NK-92 (cell line): ENCODE data around the gene GLP1R.

Experiments
- DNase-seq: peaks from one replicate; lab custom pipeline; 2025; ENCODE audit not compliant: unreplicated experiment; lab: John Stamatoyannopoulos, UW

The GLP1R gene

DNA sequence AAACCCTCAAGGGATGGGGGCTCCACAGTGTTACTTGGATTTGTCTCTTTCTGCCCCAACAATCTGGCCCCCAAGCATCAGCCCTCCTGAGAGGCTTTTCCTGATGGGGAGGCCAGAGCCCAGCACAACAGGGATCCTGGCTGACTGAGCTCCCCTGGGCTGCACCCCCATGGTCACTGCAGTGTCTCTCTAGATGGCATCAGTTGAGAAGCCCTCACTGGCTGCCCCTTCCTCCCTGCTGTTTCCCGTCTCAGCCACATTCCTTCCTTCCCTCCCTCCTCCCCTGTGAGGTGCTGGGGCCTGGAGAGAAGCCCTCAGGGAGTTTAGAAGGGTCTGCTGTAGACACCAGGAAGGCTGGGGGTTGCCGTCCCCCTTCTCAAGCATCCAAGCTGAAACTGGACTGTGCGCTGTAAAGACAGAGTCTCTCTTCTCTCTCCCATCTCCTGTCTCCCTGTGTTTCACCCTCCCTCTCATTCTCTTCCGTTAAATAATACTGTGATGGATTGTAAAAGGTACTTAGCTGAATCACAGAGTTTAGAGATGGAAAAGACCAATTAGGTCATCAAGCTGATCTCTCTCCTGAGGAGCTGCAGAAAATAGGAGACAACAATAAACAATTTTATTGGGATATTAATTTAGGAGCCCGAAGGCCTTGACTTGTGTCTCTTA is 36.7 kb downstream of the GLP1R start:
- DNase-seq = no peak

DNA sequence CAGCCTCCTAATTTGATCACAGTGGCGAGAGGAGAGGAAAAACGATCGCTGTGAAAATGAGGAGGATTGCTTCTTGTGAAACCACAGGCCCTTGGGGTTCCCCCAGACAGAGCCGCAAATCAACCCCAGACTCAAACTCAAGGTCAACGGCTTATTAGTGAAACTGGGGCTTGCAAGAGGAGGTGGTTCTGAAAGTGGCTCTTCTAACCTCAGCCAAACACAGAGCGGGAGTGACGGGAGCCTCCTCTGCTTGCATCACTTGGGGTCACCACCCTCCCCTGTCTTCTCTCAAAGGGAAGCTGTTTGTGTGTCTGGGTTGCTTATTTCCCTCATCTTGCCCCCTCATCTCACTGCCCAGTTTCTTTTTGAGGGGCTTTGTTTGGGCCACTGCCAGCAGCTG is 37.7 kb downstream of the GLP1R start:
- no peak for DNase-seq

DNA sequence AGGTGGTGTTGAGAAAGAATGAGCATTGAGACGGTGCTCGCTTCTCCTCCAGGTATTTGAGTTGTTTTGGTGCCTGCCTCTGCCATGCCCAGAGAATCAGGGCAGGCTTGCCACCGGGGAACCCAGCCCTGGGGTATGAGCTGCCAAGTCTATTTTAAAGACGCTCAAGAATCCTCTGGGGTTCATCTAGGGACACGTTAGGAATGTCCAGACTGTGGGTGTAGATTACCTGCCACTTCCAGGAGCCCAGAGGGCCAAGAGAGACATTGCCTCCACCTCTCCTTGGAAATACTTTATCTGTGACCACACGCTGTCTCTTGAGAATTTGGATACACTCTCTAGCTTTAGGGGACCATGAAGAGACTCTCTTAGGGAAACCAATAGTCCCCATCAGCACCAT is 38.1 kb downstream of the GLP1R start:
- no peak for DNase-seq

DNA sequence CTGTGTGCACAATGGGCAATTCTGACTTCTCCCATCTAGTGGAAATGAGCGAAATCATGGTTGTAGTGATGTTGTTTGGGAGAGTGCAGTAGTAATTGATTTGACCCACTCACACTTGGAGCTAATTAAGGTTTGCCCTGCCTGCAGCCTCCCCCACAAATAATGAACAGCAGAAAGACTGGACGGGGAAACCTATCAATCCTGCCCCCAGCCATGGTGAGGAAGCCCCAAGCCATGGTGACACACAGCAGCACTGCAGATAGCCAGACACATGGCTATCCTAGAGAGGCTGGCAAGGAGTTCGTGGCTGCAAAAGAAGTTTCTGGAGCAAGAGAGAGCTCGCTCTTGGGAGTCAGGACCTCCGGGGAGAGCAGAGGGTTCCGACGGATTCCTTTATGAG is 38.6 kb downstream of the GLP1R start:
- no peak for DNase-seq

DNA sequence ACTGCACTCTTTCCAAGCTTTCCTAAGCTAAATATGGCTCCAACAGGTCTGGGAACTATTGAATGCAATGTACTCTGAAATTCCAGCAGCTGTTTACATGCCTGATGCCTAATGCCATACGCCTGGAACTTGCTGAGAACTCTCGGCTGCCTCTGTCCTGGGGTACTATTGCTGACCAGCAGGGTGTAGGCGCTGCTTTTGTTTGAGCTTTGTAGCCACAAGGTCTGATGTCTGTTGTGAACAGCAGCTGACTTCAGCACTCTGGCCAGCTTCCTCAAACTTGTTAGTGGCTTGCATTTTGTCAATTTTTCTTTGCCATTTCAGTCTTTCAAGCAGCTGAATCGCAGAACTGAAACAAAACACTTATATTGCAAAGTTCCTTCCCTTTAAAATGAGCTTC is 39.8 kb downstream of the GLP1R start:
- no peak for DNase-seq

DNA sequence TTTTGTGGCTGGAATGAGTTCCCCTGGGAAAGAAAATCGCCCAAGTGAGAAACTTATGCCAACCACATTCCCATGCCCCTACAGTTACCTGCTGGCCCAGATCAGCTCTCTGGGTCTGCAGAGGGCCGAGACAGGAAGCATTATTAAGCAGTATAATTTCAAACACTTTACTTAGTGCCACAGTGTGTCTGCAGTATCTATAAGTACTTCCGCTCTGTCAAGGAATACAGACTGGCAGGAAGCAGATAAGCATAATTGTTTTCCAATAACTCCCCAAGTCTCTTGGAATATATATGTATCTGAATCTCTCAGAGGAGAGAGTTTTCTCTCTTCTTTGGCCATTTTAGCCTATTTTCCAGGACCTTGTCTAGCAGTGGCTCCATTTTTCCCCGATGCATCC is 41.5 kb downstream of the GLP1R start:
- no peak for DNase-seq

DNA sequence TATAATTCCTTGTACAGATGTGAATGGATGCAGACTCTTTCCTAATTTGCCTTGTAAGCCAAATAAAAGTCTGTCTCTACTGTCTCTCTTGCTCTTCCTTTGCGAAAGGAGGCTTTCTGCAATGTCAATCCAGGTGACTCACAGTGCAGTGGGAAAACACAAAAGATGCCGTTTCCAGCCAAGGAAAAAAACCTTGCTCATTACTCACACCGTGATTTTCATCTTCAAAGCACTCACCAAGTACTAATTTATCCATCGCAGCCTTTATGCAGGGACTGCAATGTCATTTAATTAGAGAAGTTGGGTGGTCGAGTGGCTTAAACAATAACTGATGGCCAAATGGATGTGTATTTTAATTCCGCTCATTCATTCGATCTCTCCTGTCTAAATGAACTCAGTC is 42.6 kb downstream of the GLP1R start:
- DNase-seq = no peak

DNA sequence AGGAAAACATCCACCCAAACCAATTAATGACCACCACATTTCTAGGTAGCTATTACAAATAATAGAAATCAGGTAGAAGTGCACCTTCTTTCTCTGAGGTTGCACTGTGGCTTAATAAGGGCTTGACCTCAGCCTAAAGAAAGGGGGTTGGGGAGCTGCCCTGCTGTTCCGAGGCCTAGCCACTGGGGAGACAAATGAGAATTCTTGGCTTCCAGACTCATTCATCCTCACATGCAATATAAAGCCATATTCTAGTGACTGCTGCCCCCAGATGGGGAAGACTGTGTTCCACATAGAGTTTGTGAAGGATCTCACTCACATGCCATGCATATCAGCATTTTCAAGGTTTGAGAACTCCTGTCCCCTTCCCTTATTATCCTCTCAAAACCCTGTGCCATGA is 43.5 kb downstream of the GLP1R start:
- no peak for DNase-seq

DNA sequence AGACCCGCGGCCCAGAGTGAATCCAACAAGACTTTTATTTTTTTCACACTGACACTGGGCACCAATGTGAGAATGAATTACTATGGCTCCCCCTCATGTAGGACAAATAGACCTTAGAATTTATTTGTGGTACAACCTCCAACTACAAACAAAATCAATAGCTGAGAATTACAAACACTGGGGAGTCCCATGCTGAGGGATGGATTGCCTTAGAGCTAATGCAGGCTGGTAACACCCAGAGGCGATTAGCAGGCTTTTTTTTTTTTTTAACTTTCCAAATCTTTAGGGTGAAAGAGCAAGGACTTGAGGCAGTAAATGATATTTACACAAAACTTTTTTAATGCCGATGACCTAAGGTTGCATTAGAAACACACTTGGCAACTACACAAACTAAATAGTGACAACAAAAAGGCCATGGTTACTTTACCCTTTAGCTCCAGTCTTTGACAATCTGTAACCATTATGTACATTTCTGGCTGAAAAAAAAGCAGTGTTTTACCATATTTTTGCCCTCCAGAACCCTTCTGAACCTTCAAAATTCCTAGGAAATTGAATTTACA is 44.6 kb downstream of the GLP1R start:
- no peak for DNase-seq

DNA sequence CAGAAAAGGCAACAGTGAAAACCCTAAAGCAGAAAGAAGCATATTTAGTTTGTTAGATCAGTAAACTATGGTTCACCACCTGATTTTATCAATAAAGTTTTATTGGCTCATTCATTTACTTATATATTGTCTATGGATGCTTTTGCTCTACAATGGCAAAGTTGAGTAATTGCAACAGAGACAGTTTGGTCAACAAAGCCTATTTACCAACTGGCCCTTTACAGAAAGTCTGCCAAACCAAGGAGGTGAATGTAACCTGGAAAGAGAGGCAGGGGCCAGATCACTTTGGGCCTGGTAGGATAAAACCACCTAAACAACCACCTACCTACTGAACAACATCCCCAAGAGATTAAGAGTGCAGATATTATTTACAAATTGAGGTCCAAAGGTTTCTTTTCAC is 47.0 kb downstream of the GLP1R start:
- DNase-seq = no peak

DNA sequence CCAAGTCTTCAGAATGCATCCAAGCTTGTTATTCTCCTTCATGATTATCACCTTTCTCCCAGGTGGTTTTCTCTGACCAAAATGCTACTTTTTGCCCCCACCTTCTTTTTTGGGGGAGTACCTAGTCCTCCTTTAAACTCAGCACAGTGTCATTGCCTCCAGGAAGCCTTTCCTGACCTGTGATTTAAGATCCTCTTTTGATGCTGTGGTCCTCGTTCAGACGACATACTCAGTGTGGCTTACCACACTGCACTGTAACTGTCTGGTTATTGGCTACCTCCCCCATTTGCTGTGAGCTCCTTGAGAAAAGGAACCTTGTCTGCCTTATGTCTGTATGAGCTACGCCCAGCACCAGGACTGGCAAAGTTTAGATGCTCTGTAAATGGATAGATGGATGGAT is 51.8 kb downstream of the GLP1R start:
- no peak for DNase-seq

DNA sequence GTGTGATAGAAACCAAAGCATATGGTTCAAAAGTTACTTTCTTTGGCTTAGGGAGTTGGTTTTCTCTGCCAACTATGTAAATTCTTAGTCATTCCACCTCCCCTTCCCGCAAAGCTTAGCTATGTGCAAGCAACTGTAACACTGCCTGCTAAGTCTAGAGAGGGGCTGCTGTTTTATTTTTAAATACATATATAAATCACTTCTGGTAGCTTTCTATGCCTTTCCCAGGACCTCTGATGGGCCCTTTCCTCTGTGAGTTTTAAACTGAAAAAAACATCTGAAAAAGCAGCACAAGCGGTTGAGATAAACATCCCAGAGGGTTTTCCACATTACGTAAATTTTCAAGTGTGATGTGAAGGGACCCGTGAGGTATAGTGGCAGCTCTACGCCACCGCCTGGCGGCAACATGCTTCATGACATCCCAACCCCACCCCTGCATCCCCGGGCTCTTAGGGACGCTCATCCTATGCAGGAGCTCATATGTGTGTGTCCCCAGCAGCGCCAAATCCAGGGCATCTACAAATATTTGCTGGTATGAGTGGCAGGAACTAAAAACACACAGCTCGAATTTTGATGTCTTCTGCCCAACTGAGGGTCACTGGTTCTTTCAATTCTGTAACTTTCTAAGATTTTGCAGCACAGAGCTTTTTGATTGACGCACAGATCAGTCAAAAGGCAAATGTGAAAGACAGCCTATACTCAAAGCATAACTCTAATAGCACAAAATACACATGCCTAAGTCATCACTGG is 53.7 kb downstream of the GLP1R start:
- DNase-seq = no peak

DNA sequence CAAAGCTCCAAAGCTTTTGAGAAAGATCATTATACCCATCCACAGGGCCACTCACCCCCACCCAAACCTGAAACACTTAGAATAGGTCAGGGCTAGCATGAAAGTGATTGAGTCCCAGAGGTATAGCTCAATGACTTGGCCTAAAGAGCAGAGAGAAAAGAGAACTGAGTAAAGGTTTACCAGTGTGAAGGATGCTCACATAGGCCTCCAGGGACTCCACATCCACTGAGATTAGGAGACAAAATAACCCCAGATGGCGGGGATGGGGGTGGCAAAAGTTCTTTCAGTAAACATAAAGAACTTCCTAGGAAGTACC is 54.2 kb downstream of the GLP1R start:
- no peak for DNase-seq

DNA sequence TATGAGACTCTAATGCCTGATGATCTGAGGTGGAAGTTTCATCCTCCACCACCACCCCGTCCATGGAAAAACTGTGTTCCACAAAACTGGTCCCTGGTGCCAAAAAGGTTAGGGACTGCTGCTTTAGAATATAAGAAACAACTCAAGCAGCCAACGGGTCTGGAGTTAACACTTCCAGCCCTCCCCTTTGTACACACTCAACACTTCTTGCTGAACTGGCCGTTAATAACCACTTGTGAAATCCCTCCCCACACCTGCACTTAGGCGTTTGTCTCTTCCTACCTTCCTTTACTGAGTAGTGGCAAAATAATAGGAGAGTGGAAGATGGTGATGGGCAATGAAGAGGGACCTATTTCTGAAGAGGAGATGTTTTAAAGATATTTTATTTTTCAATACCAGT is 55.9 kb downstream of the GLP1R start:
- no peak for DNase-seq

DNA sequence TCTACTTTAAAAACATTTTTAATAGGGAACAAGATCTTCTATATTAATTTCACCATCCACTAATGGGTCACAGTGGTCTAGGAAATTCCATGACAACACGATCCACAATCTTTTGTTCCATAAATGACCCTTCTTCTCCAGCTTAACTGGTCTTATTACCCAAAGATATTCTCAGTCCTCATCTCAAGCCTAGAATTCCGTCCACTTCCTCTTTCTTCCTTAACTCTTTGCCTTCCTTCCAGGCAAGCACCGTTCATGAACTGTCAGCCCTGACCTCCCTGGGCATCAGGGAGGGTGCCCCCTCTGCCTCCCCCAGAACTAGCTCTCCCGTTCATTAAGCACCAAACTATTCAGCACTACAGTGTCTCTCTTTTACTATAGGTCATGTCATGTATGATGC is 58.5 kb downstream of the GLP1R start:
- DNase-seq = no peak

DNA sequence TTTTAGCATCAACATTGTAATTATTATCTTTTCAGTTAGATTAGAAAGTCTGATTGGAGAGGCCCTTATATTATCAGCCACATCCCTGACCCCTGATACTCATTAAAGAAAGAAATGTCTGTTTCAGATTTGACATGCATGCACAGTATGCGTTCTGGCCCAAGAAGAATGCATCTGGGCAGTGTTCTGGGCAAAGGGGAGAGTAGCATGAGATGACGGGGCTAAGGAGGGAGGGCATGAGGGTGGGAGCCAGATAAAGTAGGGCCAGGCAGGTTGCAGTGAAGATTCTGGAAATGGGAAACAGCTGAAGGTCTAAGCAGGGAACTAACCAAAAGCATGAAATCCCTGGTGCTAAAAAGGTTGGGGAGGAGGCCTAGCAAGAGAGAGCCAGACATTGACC is 59.1 kb downstream of the GLP1R start:
- DNase-seq = no peak

DNA sequence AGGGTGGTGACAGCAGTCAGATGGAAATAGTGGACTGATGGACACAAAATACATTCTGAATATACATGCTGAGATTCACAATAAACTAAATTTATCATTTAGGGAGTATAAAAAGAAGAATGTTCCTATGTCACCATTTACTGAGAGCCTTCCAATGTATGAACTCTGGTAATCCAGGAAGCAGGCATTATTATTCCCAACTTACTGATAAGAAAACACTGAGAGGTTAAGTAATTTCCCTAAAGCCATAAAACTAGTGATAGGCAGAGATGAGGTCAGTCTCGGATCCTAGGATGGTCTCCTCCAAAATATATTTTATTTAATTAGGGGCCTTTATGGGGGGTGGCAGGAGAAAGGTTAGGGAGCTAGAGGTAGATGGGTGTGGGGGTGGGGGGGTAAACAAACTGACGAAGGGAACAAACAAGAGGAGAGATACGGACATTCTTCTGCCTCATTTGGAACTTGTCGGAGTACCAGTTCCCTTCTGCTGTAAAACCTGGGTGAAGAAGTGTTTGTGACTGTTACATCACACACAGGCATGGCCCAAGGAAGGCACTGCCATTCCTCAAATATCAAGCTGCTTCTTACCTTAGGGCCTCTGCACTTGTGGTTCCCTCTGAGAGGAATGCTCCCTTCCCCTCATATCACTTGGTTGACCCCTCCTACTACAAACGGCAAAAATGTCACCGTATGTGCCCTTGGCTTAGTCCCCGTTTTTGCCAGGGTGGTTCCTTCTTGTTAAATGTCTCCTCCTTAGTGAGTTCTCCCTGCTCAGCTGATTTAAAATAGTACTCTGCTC is 59.7 kb downstream of the GLP1R start:
- no peak for DNase-seq

DNA sequence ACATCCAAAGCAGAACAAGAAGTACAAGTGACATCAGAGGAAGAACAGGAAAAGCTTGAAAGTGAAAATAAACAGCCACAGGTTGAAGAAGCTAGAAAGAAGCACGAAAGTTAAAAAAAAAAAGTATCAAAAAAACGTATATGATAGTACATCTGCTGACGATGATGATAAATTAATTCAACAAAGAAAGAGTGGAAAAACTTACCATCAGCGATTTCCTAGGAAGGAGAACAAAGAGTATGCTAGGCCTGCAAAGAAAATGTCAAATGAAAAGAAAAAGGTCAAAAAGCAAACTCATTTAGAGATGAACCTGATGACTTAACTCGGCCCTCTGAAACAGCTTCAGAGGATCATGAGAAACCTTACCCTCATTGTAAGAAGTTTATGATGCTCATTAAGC is 62.7 kb downstream of the GLP1R start:
- no peak for DNase-seq

DNA sequence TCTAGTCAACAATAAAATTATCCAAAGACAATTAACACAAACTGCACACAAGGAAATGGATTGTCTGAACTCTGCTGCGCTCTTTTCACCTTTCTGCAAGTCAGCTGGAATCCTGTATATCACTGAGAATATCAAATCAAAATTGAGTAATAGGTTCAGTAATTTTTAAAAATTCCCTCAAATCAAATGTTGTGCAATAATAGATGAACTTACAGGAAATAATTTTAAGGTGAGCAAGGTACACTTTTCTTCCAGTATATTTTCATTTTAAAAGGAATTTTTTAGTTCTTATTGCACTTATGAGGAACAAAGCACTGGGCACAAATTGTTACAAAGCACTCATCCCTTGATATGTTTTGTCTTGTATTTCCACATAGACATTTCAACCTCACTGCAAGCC is 65.2 kb downstream of the GLP1R start:
- DNase-seq = no peak

DNA sequence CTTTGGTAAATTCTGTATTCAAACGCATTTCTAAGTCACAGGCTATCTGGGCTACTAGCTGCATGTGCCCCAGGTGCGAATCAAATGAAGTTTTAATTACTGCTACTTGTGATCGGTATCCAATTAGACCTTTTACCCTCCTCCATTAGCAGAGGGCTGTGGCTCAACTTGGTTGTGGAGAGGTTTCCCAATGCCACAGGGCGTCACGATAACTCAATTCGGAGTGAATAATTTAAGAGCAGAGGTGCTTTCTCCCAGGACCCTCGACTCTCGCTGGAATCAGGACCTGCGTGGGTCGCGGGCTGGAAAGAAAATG is 65.8 kb downstream of the GLP1R start:
- no peak for DNase-seq

DNA sequence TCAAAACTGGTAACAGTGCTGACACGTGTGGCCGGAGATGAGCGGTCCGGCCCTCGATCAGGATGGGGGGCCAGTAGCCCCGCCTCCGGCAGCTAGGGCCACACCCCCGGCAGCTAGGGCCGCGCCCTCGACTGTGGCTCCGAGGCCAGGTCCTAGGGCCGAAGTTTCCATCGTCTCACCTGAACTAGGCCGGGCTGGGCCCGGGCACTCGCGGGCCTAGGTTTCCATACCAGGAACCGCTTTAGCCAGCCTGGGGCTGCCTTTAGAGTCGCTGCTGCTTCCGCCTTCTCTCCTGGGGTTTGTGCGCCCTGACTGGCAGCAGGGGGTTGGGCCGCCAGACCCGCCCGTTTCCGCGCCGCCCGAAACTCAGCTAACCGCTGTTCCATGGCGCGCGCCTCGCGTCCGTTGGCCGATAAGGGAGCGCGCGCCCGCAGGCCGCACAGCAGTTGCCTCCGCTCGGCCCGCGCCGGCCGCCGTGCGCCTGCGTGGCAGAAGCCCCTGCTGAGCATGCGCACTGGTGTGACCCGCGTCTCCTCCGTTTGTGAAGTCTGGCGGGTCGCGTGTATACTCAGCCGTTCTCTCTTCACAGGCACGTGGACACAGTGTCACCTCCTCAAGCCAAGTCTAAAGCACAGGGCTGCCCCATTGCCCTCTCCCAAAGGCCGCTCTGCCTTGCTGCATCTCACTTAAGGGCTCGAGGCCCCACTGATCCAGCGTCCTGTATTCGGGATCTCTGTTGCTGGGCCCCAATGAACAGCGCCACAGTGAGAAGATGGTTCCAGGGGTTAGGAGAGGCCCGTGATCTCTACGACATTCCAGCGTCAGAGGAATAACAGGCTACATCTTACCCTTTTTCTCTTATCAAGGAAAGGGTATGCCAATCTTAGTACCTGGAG is 66.4 kb downstream of the GLP1R start, which contains the start of gene SAYSD1:
SAYSD1 (minus strand) TSS at position 483 of the 896 bp plus-strand sequence; CDS start at position 386, 97 bp downstream.
- peak; percentile 48 for DNase-seq
